Endothelial cell of umbilical vein (primary cell): ENCODE measurements around the gene VAV3. TPM values are rescaled to one million over a fixed set of nuclear protein-coding genes. Genes with fewer than 3 reads are reported as not detected.

Experiments used
- BruUV-seq: library from RNA; stranded (reverse); fragments of 400-500 nt; replicated peaks from 2 replicates; lab custom pipeline; 2021; lab: Mats Ljungman, UMichigan
- CTCF ChIA-PET: fragments of 300-600, 350-600 bp; sonication (Branson Sonifier 250); formaldehyde crosslinking; loops from one replicate; lab custom pipeline; 2021; ENCODE audit warnings: antibody characterized with exemption, inconsistent platforms; lab: Charles Lee
- POLR2A ChIA-PET: fragments of 300-600, 350-600 bp; sonication (Branson Sonifier 250); formaldehyde crosslinking; loops from one replicate; lab custom pipeline; 2021; ENCODE audit warnings: antibody characterized with exemption, inconsistent platforms; lab: Charles Lee
- DNase-seq: peaks from one replicate; pipeline ENCODE4 v3.0.0-alpha.2; 2011; ENCODE audit warnings: low read depth, low spot score
- FAIRE-seq: peaks from 2 replicates; lab custom pipeline; 2011; peaks lifted over from hg19 to GRCh38; lab: Jason Lieb, UNC
- H2AFZ ChIP-seq: 2 replicates; pipeline ENCODE4 v1.6.0; 2012; ENCODE audit warnings: low read depth, low read length, control low read depth, inconsistent platforms
- H3K27ac ChIP-seq: 2 replicates; pipeline ENCODE4 v1.5.1; 2011; ENCODE audit warnings: low read depth, mild to moderate bottlenecking, control low read depth, low read length, moderate library complexity; ENCODE audit not compliant: insufficient read depth
- H3K27me3 ChIP-seq, 2 experiments: 2 replicates each; pipeline versions ENCODE4 v1.6.0 to v1.6.1; 2011; ENCODE audit warnings: low read length in 2 of 2, mixed read lengths in 1 of 2; ENCODE audit not compliant: control insufficient read depth in 2 of 2, insufficient read depth in 2 of 2
- H3K36me3 ChIP-seq, 2 experiments: 2 replicates in 1 of 2; 3 replicates in 1 of 2; pipeline ENCODE4 v1.5.1; 2011; ENCODE audit warnings: low read length in 2 of 2, mild to moderate bottlenecking in 1 of 2, moderate library complexity in 1 of 2; ENCODE audit not compliant: control insufficient read depth in 2 of 2, insufficient read depth in 2 of 2; ENCODE audit errors: extremely low read depth in 1 of 2
- H3K4me1 ChIP-seq: 3 replicates; pipeline ENCODE4 v1.5.1; 2011; ENCODE audit warnings: mild to moderate bottlenecking, low read length; ENCODE audit not compliant: control insufficient read depth, insufficient read depth; ENCODE audit errors: extremely low read depth
- H3K4me2 ChIP-seq: 2 replicates; pipeline ENCODE4 v1.6.1; 2011; ENCODE audit warnings: low read length, control low read depth, mixed read lengths; ENCODE audit not compliant: insufficient read depth
- H3K4me3 ChIP-seq, 3 experiments: fragments of 200-600 bp in 1 of 3; sonication (generic), shearing (Covaris generic) in 1 of 3; replicated peaks in 1 of 3; 2 replicates each; pipeline ENCODE4 v1.5.1; 2011 to 2016; ENCODE audit warnings: control low read depth in 3 of 3, low read length in 3 of 3, mild to moderate bottlenecking in 2 of 3, inconsistent platforms in 1 of 3, low read depth in 1 of 3, moderate library complexity in 1 of 3; ENCODE audit not compliant: insufficient read depth in 1 of 3
- H3K79me2 ChIP-seq: 2 replicates; pipeline ENCODE4 v1.6.0; 2012; ENCODE audit warnings: low read length, inconsistent platforms; ENCODE audit not compliant: control insufficient read depth, insufficient read depth
- H3K9ac ChIP-seq: replicated peaks from 2 replicates; pipeline ENCODE3; 2011; ENCODE audit warnings: low read length, control low read depth; ENCODE audit not compliant: insufficient read depth; ENCODE audit errors: extremely low read depth
- H3K9me1 ChIP-seq: replicated peaks from 3 replicates; pipeline ENCODE4 v1.6.0; 2011; ENCODE audit warnings: mild to moderate bottlenecking, low read length; ENCODE audit not compliant: control insufficient read depth, insufficient read depth; ENCODE audit errors: extremely low read depth
- H3K9me3 ChIP-seq: replicated peaks from 2 replicates; pipeline ENCODE4 v1.5.1; 2012; ENCODE audit warnings: low read length, inconsistent platforms; ENCODE audit not compliant: control insufficient read depth, insufficient read depth
- H4K20me1 ChIP-seq: replicated peaks from 2 replicates; pipeline ENCODE3; 2011; ENCODE audit warnings: mild to moderate bottlenecking, low read length; ENCODE audit not compliant: control insufficient read depth, insufficient read depth; ENCODE audit errors: extremely low read depth
- EZH2 ChIP-seq: IDR thresholded peaks from 2 replicates; pipeline ENCODE4 v1.6.1; 2012; ENCODE audit warnings: borderline replicate concordance, low read depth, mild to moderate bottlenecking, moderate library complexity, low read length, inconsistent platforms; ENCODE audit not compliant: severe bottlenecking
- FOS ChIP-seq: IDR thresholded peaks from 2 replicates; pipeline ENCODE4 v1.6.1; 2011; ENCODE audit warnings: mild to moderate bottlenecking, low read length, moderate library complexity, borderline replicate concordance; ENCODE audit not compliant: insufficient read depth
- GATA2 ChIP-seq: IDR thresholded peaks from 2 replicates; pipeline ENCODE4 v1.7.0; 2011; ENCODE audit warnings: low read depth, mild to moderate bottlenecking, moderate library complexity, mixed read lengths, low read length; ENCODE audit not compliant: insufficient read length, insufficient read depth
- JUN ChIP-seq: IDR thresholded peaks from 2 replicates; pipeline ENCODE4 v1.6.1; 2011; ENCODE audit warnings: borderline replicate concordance, low read depth; ENCODE audit not compliant: insufficient read length, insufficient read depth
- MAX ChIP-seq: IDR thresholded peaks from 2 replicates; pipeline ENCODE4 v1.6.1; 2011; ENCODE audit not compliant: insufficient read depth, insufficient read length
- MYC ChIP-seq: IDR thresholded peaks from one replicate; pipeline ENCODE4 v1.6.1; 2011; ENCODE audit warnings: mild to moderate bottlenecking, low read depth, low read length
- POLR2A ChIP-seq: IDR thresholded peaks from 2 replicates; pipeline ENCODE4 v1.6.1; 2012; ENCODE audit warnings: low read depth, mild to moderate bottlenecking, control low read depth, low read length
- POLR2AphosphoS5 ChIP-seq: IDR thresholded peaks from 2 replicates; pipeline ENCODE4 v1.6.1; 2012; ENCODE audit warnings: low read depth, mild to moderate bottlenecking, control low read depth, low read length, moderate library complexity; ENCODE audit not compliant: insufficient read depth
- dilution Hi-C: fragments of 300-500 bp; cut with MboI; formaldehyde crosslinking; loops from one replicate; pipeline ENCODE4 v1.15.0; 2019; ENCODE audit warnings: low sequenced_read_pairs; ENCODE audit not compliant: extremely low pct_ligation_motif_present
- intact Hi-C: fragments of 100-400 bp; cut with micrococcal nuclease; formaldehyde crosslinking; loops from one replicate; pipeline ENCODE4 v1.10.0; 2022
- polyA plus RNA-seq, 4 experiments: library from polyadenylated mRNA; depleted of rRNA in 3 of 4; stranded (reverse) in 3 of 4; unstranded in 1 of 4; fragments of >200 nt; gene quantifications; 2 replicates each; pipeline versions ENCODE4 v1.2.1 to v1.2.3, GENCODE V29; 2011 to 2012; ENCODE audit warnings: missing spikeins in 1 of 4
- total RNA-seq: library from RNA; stranded (reverse); gene quantifications from 2 replicates; pipeline ENCODE4 v1.2.3, GENCODE V29; 2021
- TF ChIP-seq, protein P1 (sequence below), 2 donors: IDR thresholded peaks; 1 replicate in 1 of 2; 2 replicates in 1 of 2; pipeline ENCODE4 v1.5.1; 2011; ENCODE audit warnings: low read length in 2 of 2, mild to moderate bottlenecking in 2 of 2, moderate library complexity in 2 of 2, control low read depth in 1 of 2, inconsistent platforms in 1 of 2, low read depth in 1 of 2; ENCODE audit not compliant: insufficient read depth in 1 of 2; ENCODE audit errors: extremely low read depth in 1 of 2

VAV3 gene
- total and polyA plus RNA-seq, 2 donors (not counting 3 experiments of a cell fraction or from before 2014, with no cell fraction given): 0.18 to 1.5 TPM

DNA sequence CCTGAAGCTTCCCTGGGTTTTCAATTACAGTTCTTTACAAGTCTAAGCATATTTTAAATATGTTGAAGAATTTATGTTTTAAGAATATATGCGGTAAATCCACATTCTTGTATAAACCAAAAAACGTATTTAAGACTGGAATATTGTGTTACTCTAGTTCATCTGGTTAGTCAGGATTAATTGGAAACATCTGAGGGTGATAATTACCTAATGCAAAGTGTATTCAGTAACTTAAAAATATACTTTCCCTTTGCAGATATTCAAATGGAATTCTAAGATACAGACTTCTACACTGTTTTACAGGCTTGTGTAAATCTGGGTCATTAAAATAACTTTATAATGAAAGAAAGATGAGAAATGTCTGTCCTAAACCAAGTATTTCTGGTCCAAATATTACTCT, 302.0 kb downstream of the VAV3 start:
- BruUV-seq: no TSS peak
- H3K36me3 ChIP-seq: no peaks in the 10 kb centered on the region
- H3K9me3 ChIP-seq: no peaks in the 10 kb centered on the region
- no peak overlapping the region for H2AFZ ChIP-seq
- H3K9ac ChIP-seq: no peak overlapping the region
- H3K4me1 ChIP-seq: no peaks in the 10 kb centered on the region
- no peaks in the 10 kb centered on the region for H4K20me1 ChIP-seq
- no peak for TF ChIP-seq POLR2AphosphoS5
- no peak for TF ChIP-seq FOS
- no peak for TF ChIP-seq MAX
- TF ChIP-seq MYC: no peak
- TF ChIP-seq, protein P1, sequence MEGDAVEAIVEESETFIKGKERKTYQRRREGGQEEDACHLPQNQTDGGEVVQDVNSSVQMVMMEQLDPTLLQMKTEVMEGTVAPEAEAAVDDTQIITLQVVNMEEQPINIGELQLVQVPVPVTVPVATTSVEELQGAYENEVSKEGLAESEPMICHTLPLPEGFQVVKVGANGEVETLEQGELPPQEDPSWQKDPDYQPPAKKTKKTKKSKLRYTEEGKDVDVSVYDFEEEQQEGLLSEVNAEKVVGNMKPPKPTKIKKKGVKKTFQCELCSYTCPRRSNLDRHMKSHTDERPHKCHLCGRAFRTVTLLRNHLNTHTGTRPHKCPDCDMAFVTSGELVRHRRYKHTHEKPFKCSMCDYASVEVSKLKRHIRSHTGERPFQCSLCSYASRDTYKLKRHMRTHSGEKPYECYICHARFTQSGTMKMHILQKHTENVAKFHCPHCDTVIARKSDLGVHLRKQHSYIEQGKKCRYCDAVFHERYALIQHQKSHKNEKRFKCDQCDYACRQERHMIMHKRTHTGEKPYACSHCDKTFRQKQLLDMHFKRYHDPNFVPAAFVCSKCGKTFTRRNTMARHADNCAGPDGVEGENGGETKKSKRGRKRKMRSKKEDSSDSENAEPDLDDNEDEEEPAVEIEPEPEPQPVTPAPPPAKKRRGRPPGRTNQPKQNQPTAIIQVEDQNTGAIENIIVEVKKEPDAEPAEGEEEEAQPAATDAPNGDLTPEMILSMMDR (IDR thresholded peaks at IDR 0.05; ENCODE audit: extremely low read depth in 1 of 2, insufficient read depth in 1 of 2, low read depth in 1 of 2, low read length in 2 of 2): no peak
- TF ChIP-seq GATA2: no peak
- no peak for TF ChIP-seq JUN
- TF ChIP-seq EZH2: no peak
- TF ChIP-seq POLR2A: no peak
- FAIRE-seq (no peak), DNase-seq (no peak)
- dilution Hi-C loops (no loop called here), intact Hi-C loops (no loop called here)
- H3K27ac ChIP-seq: no peak overlapping the region
- H3K4me2 ChIP-seq: no peak overlapping the region
- H3K4me3 ChIP-seq: no peak overlapping the region
- no peaks in the 10 kb centered on the region for H3K79me2 ChIP-seq
- no peaks in the 10 kb centered on the region for H3K9me1 ChIP-seq
- ChIA-PET POLR2A (no interaction called here), CTCF (no interaction called here)
- H3K27me3 ChIP-seq: no peaks in the 10 kb centered on the region
